Measurements from ENCODE around the gene PCCA.

- no peak for TF ChIP-seq CTCF (IDR thresholded peaks at IDR 0.05)
- TF ChIP-seq EZH2 (IDR thresholded peaks at IDR 0.05; ENCODE audit: borderline replicate concordance, insufficient read depth, low read depth, low read length, poor library complexity, severe bottlenecking), result no peak
Observed at GRCh38 chr13:100361504-100361903, 272.6 kb downstream of the PCCA start.
